ENCODE measurements around the gene DGCR6L.

Gene DGCR6L

GRCh38 chr22:20298803-20299745 is 20.8 kb downstream of the DGCR6L start:
- TF ChIP-seq ZFX (IDR thresholded peaks at IDR 0.05) (no peak), CTCF (conservative IDR thresholded peaks at IDR 0.05) (no peak)

GRCh38 chr22:20298110-20298802 is 21.6 kb downstream of the DGCR6L start:
- no peak for TF ChIP-seq ZFX (IDR thresholded peaks at IDR 0.05)
- no peak for TF ChIP-seq CTCF (conservative IDR thresholded peaks at IDR 0.05)
- H3K27ac ChIP-seq, result no peak overlapping the region

More at GRCh38 chr22:20298803-20299745, 20.8 kb downstream of the DGCR6L start:
- H3K27ac ChIP-seq, result peak overlapping the region; percentile 29; the same call in 1 of the 2 replicates

- H3K27ac ChIP-seq, result no peak overlapping the region
- TF ChIP-seq CTCF (conservative IDR thresholded peaks at IDR 0.05), result no peak
- no peak for TF ChIP-seq ZFX (IDR thresholded peaks at IDR 0.05)
Observed at GRCh38 chr22:20297414-20298109, 22.3 kb downstream of the DGCR6L start.

- TF ChIP-seq CTCF (conservative IDR thresholded peaks at IDR 0.05) (no peak), ZFX (IDR thresholded peaks at IDR 0.05) (no peak)
- no peak overlapping the region for H3K27ac ChIP-seq
Observed at GRCh38 chr22:20296598-20296997, 23.3 kb downstream of the DGCR6L start.

GRCh38 chr22:20295262-20296064 is 24.4 kb downstream of the DGCR6L start:
- no peak for TF ChIP-seq ZFX (IDR thresholded peaks at IDR 0.05)
- TF ChIP-seq CTCF (conservative IDR thresholded peaks at IDR 0.05), result no peak

GRCh38 chr22:20292673-20293232 is 27.1 kb downstream of the DGCR6L start:
- no peak for TF ChIP-seq CTCF (conservative IDR thresholded peaks at IDR 0.05)
- no peak for TF ChIP-seq ZFX (IDR thresholded peaks at IDR 0.05)
- H3K27ac ChIP-seq, result no peak overlapping the region

More at GRCh38 chr22:20295262-20296064, 24.4 kb downstream of the DGCR6L start:
- no peak overlapping the region for H3K27ac ChIP-seq
